HCT116 (cell line): Measurements from ENCODE around the gene CRISPLD2. TPM values are rescaled to one million over a fixed set of nuclear protein-coding genes. Genes with fewer than 3 reads are reported as not detected.

ENCODE experiments used
- ATAC-seq: fragments of 200-7000 bp; cut with Tn5 transposase; 2 replicates; pipeline ENCODE4 v1.9.1; 2020; ENCODE audit warnings: mild to moderate bottlenecking, moderate library complexity
- BruUV-seq: library from RNA; stranded (reverse); fragments of 400-500 nt; replicated peaks from 2 replicates; lab custom pipeline; 2021; lab: Mats Ljungman, UMichigan
- CTCF ChIA-PET: fragments of 300-600 bp; sonication (Branson Sonifier 250); formaldehyde crosslinking; loops from one replicate; lab custom pipeline; 2021; ENCODE audit warnings: antibody characterized with exemption; lab: Charles Lee
- POLR2A ChIA-PET: fragments of 300-600, 350-600 bp; sonication (Branson Sonifier 250); formaldehyde crosslinking; loops from one replicate; lab custom pipeline; 2021; ENCODE audit warnings: antibody characterized with exemption; lab: Charles Lee
- RAD21 ChIA-PET, 2 experiments: fragments of 300-600 bp; sonication (Branson Sonifier 250); formaldehyde crosslinking; loops; one replicate each; lab custom pipeline; 2023; ENCODE audit warnings: low total read pairs in 2 of 2; ENCODE audit not compliant: uncharacterized antibody in 2 of 2, unreplicated experiment in 2 of 2, low non-redundant PET in 1 of 2; lab: Charles Lee
- DNase-seq: peaks from one replicate; pipeline ENCODE4 v3.0.0-alpha.2; 2010; ENCODE audit warnings: low read depth, low spot score
- H2AFZ ChIP-seq: fragments of 200-600 bp; shearing (Covaris generic), sonication (generic); 2 replicates; pipeline ENCODE4 v1.6.1; 2017; ENCODE audit warnings: low read depth, mixed run types, mixed read lengths, antibody characterized with exemption, low read length; ENCODE audit not compliant: poor library complexity, severe bottlenecking
- H3K27ac ChIP-seq: 2 replicates; pipeline ENCODE4 v1.5.1; 2012; ENCODE audit warnings: low read depth, low read length
- H3K27me3 ChIP-seq: fragments of 200-600 bp; sonication (generic); 2 replicates; pipeline ENCODE4 v1.6.1; 2016; ENCODE audit warnings: mixed run types, low read length, mixed read lengths; ENCODE audit not compliant: insufficient read depth
- H3K36me3 ChIP-seq, 2 experiments: fragments of 200-500 bp in 1 of 2; fragments of 200-600 bp in 1 of 2; sonication (Bioruptor generic) in 1 of 2; sonication (generic) in 1 of 2; 2 replicates each; pipeline versions ENCODE4 v1.5.1 to v1.6.1; 2014 to 2016; ENCODE audit warnings: low read length in 2 of 2, inconsistent platforms in 1 of 2, mixed read lengths in 1 of 2, mixed run types in 1 of 2; ENCODE audit not compliant: insufficient read depth in 2 of 2, control insufficient read depth in 1 of 2
- H3K4me1 ChIP-seq, 2 experiments: fragments of 200-600 bp in 1 of 2; sonication (generic) in 1 of 2; 2 replicates each; pipeline versions ENCODE4 v1.5.1 to v1.6.1; 2012 to 2017; ENCODE audit warnings: low read length in 2 of 2, inconsistent platforms in 1 of 2, mild to moderate bottlenecking in 1 of 2, mixed read lengths in 1 of 2, mixed run types in 1 of 2, moderate library complexity in 1 of 2; ENCODE audit not compliant: insufficient read depth in 2 of 2, control insufficient read depth in 1 of 2
- H3K4me2 ChIP-seq: fragments of 200-600 bp; sonication (generic); 2 replicates; pipeline ENCODE4 v1.6.1; 2017; ENCODE audit warnings: mixed run types, low read length, mixed read lengths
- H3K4me3 ChIP-seq, 2 experiments: fragments of 200-600 bp in 1 of 2; sonication (generic) in 1 of 2; replicated peaks in 1 of 2; 2 replicates each; pipeline ENCODE4 v1.5.1; 2011 to 2016; ENCODE audit warnings: low read length in 2 of 2, control low read depth in 1 of 2, low read depth in 1 of 2, mild to moderate bottlenecking in 1 of 2, mixed read lengths in 1 of 2, mixed run types in 1 of 2
- H3K79me2 ChIP-seq: fragments of 200-600 bp; sonication (generic); 2 replicates; pipeline ENCODE4 v1.6.1; 2017; ENCODE audit warnings: mild to moderate bottlenecking, mixed run types, low read length, moderate library complexity, mixed read lengths; ENCODE audit not compliant: insufficient read depth
- H3K9ac ChIP-seq: fragments of 200-600 bp; sonication (generic); 2 replicates; pipeline ENCODE4 v1.6.1; 2016; ENCODE audit warnings: low read length, mixed read lengths
- H3K9me2 ChIP-seq: fragments of 200-600 bp; sonication (generic), shearing (Covaris generic); 2 replicates; pipeline ENCODE4 v1.6.1; 2017; ENCODE audit warnings: mixed run types, mild to moderate bottlenecking, moderate library complexity; ENCODE audit not compliant: insufficient read depth
- H3K9me3 ChIP-seq, 2 experiments: fragments of 200-500 bp in 1 of 2; fragments of 200-600 bp in 1 of 2; sonication (Bioruptor generic) in 1 of 2; sonication (generic) in 1 of 2; 2 replicates each; pipeline ENCODE4 v1.6.1; 2014 to 2017; ENCODE audit warnings: low read length in 2 of 2, mixed read lengths in 2 of 2, inconsistent platforms in 1 of 2, low read depth in 1 of 2, mild to moderate bottlenecking in 1 of 2, mixed run types in 1 of 2, moderate library complexity in 1 of 2; ENCODE audit not compliant: control insufficient read depth in 1 of 2, insufficient read depth in 1 of 2
- H4K20me1 ChIP-seq: fragments of 200-600 bp; sonication (generic), shearing (Covaris generic); 2 replicates; pipeline ENCODE4 v1.6.1; 2017; ENCODE audit warnings: mixed run types, mild to moderate bottlenecking, moderate library complexity; ENCODE audit not compliant: insufficient read depth
- CBX3 ChIP-seq: IDR thresholded peaks from 2 replicates; pipeline ENCODE4 v1.6.1; 2012; ENCODE audit warnings: low read depth
- CEBPB ChIP-seq: IDR thresholded peaks from 2 replicates; pipeline ENCODE4 v1.6.1; 2012; ENCODE audit warnings: low read depth
- CTCF ChIP-seq, 3 experiments: fragments of 200-600 bp in 1 of 3; sonication (generic) in 1 of 3; IDR thresholded peaks in 2 of 3; conservative IDR thresholded peaks in 1 of 3; 2 replicates each; pipeline ENCODE4 v1.5.1; 2012 to 2017; ENCODE audit warnings: low read depth in 2 of 3, low read length in 2 of 3, antibody characterized with exemption in 1 of 3, borderline replicate concordance in 1 of 3, control low read depth in 1 of 3, mild to moderate bottlenecking in 1 of 3, mixed read lengths in 1 of 3, mixed run types in 1 of 3, moderate library complexity in 1 of 3; ENCODE audit not compliant: insufficient read depth in 1 of 3
- EGR1 ChIP-seq: IDR thresholded peaks from 2 replicates; pipeline ENCODE4 v1.6.1; 2012; ENCODE audit warnings: low read depth
- ELF1 ChIP-seq: IDR thresholded peaks from 2 replicates; pipeline ENCODE4 v1.6.1; 2012; ENCODE audit warnings: low read depth, borderline replicate concordance
- EZH2 ChIP-seq: fragments of 200-600 bp; sonication (generic); IDR thresholded peaks from 2 replicates; pipeline ENCODE4 v1.6.1; 2017; ENCODE audit warnings: antibody characterized with exemption, mixed run types
- EZH2phosphoT487 ChIP-seq: fragments of 200-600 bp; IDR thresholded peaks from 2 replicates; pipeline ENCODE4 v1.6.1; 2018; ENCODE audit warnings: antibody characterized with exemption, borderline replicate concordance
- FOSL1 ChIP-seq: IDR thresholded peaks from 2 replicates; pipeline ENCODE4 v1.6.1; 2012; ENCODE audit warnings: low read depth
- JUND ChIP-seq: IDR thresholded peaks from 2 replicates; pipeline ENCODE4 v1.6.1; 2012
- POLR2A ChIP-seq: IDR thresholded peaks from 2 replicates; pipeline ENCODE4 v1.7.0; 2011; ENCODE audit warnings: borderline replicate concordance; ENCODE audit not compliant: insufficient read depth, insufficient read length; ENCODE audit errors: extremely low read depth
- SP1 ChIP-seq: IDR thresholded peaks from 2 replicates; pipeline ENCODE4 v1.6.1; 2012; ENCODE audit warnings: low read depth
- SRF ChIP-seq: IDR thresholded peaks from 2 replicates; pipeline ENCODE4 v1.6.1; 2012; ENCODE audit warnings: low read depth
- ZFX ChIP-seq: fragments of 450-650 bp; IDR thresholded peaks from 2 replicates; pipeline ENCODE4 v1.6.1; 2017
- intact Hi-C: fragments of 100-400 bp; cut with micrococcal nuclease; formaldehyde crosslinking; loops from 2 replicates; pipeline ENCODE4 v1.10.0; 2022
- total RNA-seq: library from RNA; stranded (reverse); gene quantifications from one replicate; pipeline ENCODE4 v1.2.1, GENCODE V29; 2021; ENCODE audit not compliant: unreplicated experiment

The CRISPLD2 gene
- total RNA-seq, 1 experiment from 2014 or later: 4.6 TPM

GRCh38 chr16:84885342-84885910 is 65.6 kb downstream of the CRISPLD2 start (continued):
- no peak for TF ChIP-seq EZH2
- TF ChIP-seq, all 23 proteins: peak for 0

GRCh38 chr16:84886497-84887090 is 66.8 kb downstream of the CRISPLD2 start:
- Histone ChIP-seq H4K20me1 (no peaks in the 10 kb centered on the region), H3K9ac (no peak overlapping the region), H3K9me2 (no peaks in the 10 kb centered on the region), H3K27ac (no peak overlapping the region), H3K4me3 (no peak overlapping the region), H3K36me3 (no peaks in the 10 kb centered on the region), H2AFZ (no peak overlapping the region), H3K4me2 (no peak overlapping the region), H3K79me2 (no peaks in the 10 kb centered on the region), H3K4me1 (peaks cover 0 to 29% of the 10 kb centered on the region in 2 experiments; a peak in 2 of 4 replicates), H3K27me3 (no peaks in the 10 kb centered on the region), H3K9me3 (no peaks in the 10 kb centered on the region)
- ChIA-PET POLR2A (no interaction called here), CTCF (no interaction called here), RAD21 (no interaction called here)
- no peak for ATAC-seq
- no TSS peak for BruUV-seq
- no peak for DNase-seq
- intact Hi-C loops: no loop called here
- TF ChIP-seq CEBPB (no peak), EZH2phosphoT487 (no peak), JUND (no peak), SRF (no peak), ELF1 (no peak), SP1 (no peak)
- TF ChIP-seq, all 23 proteins: peak for 0

- POLR2A ChIA-PET: no interaction called here
- no peak for ATAC-seq
- CTCF ChIA-PET: no interaction called here
- H2AFZ ChIP-seq: no peak overlapping the region
- no peaks in the 10 kb centered on the region for H3K36me3 ChIP-seq
- no peak overlapping the region for H3K9ac ChIP-seq
- BruUV-seq: no TSS peak
- H3K9me3 ChIP-seq: no peaks in the 10 kb centered on the region
- RAD21 ChIA-PET: no interaction called here
- no peak overlapping the region for H3K4me2 ChIP-seq
- no peak for DNase-seq
- no peaks in the 10 kb centered on the region for H3K9me2 ChIP-seq
- H3K27me3 ChIP-seq: no peaks in the 10 kb centered on the region
- H3K4me1 ChIP-seq: peaks cover 0 to 23% of the 10 kb centered on the region in 2 experiments; a peak in 2 of 4 replicates
- no peak overlapping the region for H3K4me3 ChIP-seq
- TF ChIP-seq CTCF (IDR thresholded peaks at IDR 0.05 in 2 of 3, conservative IDR thresholded peaks at IDR 0.05 in 1 of 3; ENCODE audit: borderline replicate concordance in 1 of 3, insufficient read depth in 1 of 3, low read depth in 2 of 3, low read length in 2 of 3) (no peak), CBX3 (no peak), EGR1 (no peak), POLR2A (no peak), ZFX (no peak), EZH2phosphoT487 (no peak), SRF (no peak), FOSL1 (no peak)
- TF ChIP-seq, all 23 proteins: peak for 0
- H3K27ac ChIP-seq: no peak overlapping the region
- no peaks in the 10 kb centered on the region for H4K20me1 ChIP-seq
- intact Hi-C loops: no loop called here
- H3K79me2 ChIP-seq: no peaks in the 10 kb centered on the region
These were observed 67.4 kb downstream of the CRISPLD2 start for GRCh38 chr16:84887207-84887606.
